ENCODE results near the gene DGAT2L6.
"Not testable (repeated sequence)": the region's sequence is repeated elsewhere in the genome, so short reads cannot be mapped to it uniquely, and the experiment has no call there.

DGAT2L6 gene

DNA sequence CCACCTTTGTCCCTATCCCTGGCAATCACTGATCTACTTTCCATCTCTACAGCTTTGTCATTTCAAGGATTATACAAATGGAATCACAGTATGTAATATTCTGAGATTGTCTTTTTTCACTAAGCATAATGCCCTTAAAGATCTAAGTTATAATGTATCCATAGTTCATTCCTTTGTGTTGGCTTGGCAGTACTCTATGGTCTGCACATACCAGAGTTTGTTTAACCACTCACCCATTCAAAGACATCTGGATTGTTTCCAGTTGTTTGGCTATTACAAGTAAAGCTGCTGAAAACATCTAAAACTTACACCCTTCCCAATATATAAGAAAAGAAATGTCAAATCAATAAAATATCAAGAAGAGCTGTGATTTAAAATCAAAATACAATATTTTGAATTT, 31.2 kb downstream of the DGAT2L6 start:
- H3K27me3 ChIP-seq (replicated peaks; ENCODE audit: insufficient read depth, low read length) = no peaks in the 10 kb centered on the region
- H3K9ac ChIP-seq (ENCODE audit: low read length) = no peak overlapping the region
- no peaks in the 10 kb centered on the region for H3K36me3 ChIP-seq (replicated peaks; ENCODE audit: insufficient read depth, low read length)
- no peak overlapping the region for H2AFZ ChIP-seq (ENCODE audit: low read length)
- TF ChIP-seq, protein P1, sequence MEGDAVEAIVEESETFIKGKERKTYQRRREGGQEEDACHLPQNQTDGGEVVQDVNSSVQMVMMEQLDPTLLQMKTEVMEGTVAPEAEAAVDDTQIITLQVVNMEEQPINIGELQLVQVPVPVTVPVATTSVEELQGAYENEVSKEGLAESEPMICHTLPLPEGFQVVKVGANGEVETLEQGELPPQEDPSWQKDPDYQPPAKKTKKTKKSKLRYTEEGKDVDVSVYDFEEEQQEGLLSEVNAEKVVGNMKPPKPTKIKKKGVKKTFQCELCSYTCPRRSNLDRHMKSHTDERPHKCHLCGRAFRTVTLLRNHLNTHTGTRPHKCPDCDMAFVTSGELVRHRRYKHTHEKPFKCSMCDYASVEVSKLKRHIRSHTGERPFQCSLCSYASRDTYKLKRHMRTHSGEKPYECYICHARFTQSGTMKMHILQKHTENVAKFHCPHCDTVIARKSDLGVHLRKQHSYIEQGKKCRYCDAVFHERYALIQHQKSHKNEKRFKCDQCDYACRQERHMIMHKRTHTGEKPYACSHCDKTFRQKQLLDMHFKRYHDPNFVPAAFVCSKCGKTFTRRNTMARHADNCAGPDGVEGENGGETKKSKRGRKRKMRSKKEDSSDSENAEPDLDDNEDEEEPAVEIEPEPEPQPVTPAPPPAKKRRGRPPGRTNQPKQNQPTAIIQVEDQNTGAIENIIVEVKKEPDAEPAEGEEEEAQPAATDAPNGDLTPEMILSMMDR (IDR thresholded peaks at IDR 0.05; ENCODE audit: low read length) = no peak
- TF ChIP-seq EZH2 (optimal IDR thresholded peaks at IDR 0.05; ENCODE audit: low read depth, low read length) (no peak), EZH2phosphoT487 (IDR thresholded peaks at IDR 0.05; ENCODE audit: low read length) (no peak)
- no peak overlapping the region for H3K27ac ChIP-seq (ENCODE audit: low read length)
- no peaks in the 10 kb centered on the region for H3F3A ChIP-seq (ENCODE audit: insufficient read depth, low read length)
- H3K4me3 ChIP-seq (ENCODE audit: low read length) = no peak overlapping the region
- H4K20me1 ChIP-seq (ENCODE audit: insufficient read depth, low read length) = no peaks in the 10 kb centered on the region
- no peaks in the 10 kb centered on the region for H3K4me1 ChIP-seq (ENCODE audit: low read length)
- DNase-seq = no peak
- H3K9me2 ChIP-seq (replicated peaks; ENCODE audit: insufficient read depth, low read length) = no peaks in the 10 kb centered on the region
- no peaks in the 10 kb centered on the region for H3K79me2 ChIP-seq (ENCODE audit: low read length)
- no peak overlapping the region for H3K4me2 ChIP-seq (ENCODE audit: low read depth, low read length)
- no peaks in the 10 kb centered on the region for H3K9me3 ChIP-seq (replicated peaks; ENCODE audit: insufficient read depth, low read length)

DNA sequence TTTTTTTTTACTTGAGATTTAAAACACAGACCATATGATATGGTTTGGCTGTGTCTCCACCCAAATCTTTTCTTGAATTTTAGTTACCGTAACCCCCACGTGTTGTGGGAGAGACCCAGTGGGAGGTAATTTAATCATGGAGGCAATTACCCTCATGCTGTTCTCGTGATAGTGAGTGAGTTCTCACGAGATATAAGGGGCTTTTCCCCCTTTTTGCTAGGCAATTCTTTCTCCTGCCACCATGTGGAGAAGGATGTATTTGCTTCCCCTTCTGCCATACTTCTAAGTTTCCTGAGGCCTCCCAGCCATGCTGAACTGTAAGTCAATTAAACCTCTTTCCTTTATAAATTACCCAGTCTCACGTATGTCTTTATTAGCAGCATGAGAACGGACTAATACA, 32.3 kb downstream of the DGAT2L6 start:
- H3K4me2 ChIP-seq (ENCODE audit: low read depth, low read length); H3F3A ChIP-seq (ENCODE audit: insufficient read depth, low read length); H3K9me2 ChIP-seq (replicated peaks; ENCODE audit: insufficient read depth, low read length); H3K4me3 ChIP-seq (ENCODE audit: low read length); H3K27ac ChIP-seq (ENCODE audit: low read length); H3K9ac ChIP-seq (ENCODE audit: low read length); H3K36me3 ChIP-seq (replicated peaks; ENCODE audit: insufficient read depth, low read length); H2AFZ ChIP-seq (ENCODE audit: low read length); H3K9me3 ChIP-seq (replicated peaks; ENCODE audit: insufficient read depth, low read length); H3K27me3 ChIP-seq (replicated peaks; ENCODE audit: insufficient read depth, low read length); DNase-seq; H3K79me2 ChIP-seq (ENCODE audit: low read length); H3K4me1 ChIP-seq (ENCODE audit: low read length); H4K20me1 ChIP-seq (ENCODE audit: insufficient read depth, low read length): not testable (repeated sequence)

DNA sequence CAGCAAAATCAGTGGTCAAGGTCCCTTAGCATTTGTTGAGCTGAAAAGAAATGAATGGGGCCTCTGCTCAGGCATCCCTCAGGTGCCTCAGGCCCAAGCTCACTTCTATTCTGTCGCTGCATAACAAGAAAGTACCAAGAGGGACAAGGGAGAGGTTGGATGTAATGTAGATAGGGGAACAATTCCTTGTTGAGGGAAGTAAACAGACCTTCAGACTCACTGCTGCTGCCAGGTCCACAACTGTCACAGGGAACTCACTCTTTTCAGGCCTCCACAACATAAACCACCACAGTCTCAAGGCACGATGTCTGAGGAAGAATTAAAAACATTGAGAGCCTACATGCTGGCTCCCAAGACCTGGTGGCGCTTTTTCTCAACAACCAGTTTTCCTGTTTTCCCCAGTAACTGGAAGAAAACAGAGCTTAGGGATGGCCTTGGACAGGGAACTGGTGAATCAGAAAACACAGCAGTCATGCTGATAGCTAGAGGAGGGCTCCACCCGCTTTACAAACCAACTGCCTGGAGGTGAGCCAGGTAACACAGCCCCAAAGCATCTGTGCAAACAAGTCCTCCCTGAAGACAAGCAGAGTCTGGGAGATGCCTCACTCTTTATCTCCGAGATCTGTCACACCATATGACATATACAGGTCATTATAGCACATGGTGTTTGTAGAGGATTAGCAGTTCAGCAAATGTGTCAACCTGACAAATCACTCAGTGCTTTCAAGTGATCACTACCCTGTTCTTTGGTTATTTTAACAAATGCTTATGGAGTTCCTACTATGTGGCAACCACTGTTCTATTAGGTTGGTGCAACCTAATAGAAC, 42.9 kb downstream of the DGAT2L6 start:
- H2AFZ ChIP-seq (ENCODE audit: low read length) = no peak overlapping the region
- no peaks in the 10 kb centered on the region for H4K20me1 ChIP-seq (ENCODE audit: insufficient read depth, low read length)
- H3K79me2 ChIP-seq (ENCODE audit: low read length) = no peaks in the 10 kb centered on the region
- H3K4me2 ChIP-seq (ENCODE audit: low read depth, low read length) = no peak overlapping the region
- no peak for TF ChIP-seq EZH2 (optimal IDR thresholded peaks at IDR 0.05; ENCODE audit: low read depth, low read length)
- TF ChIP-seq, protein P1 (IDR thresholded peaks at IDR 0.05; ENCODE audit: low read length) = no peak
- TF ChIP-seq EZH2phosphoT487 (IDR thresholded peaks at IDR 0.05; ENCODE audit: low read length) = no peak
- no peaks in the 10 kb centered on the region for H3K9me2 ChIP-seq (replicated peaks; ENCODE audit: insufficient read depth, low read length)
- H3K4me1 ChIP-seq (ENCODE audit: low read length) = no peaks in the 10 kb centered on the region
- DNase-seq = no peak
- no peaks in the 10 kb centered on the region for H3K9me3 ChIP-seq (replicated peaks; ENCODE audit: insufficient read depth, low read length)
- H3K36me3 ChIP-seq (replicated peaks; ENCODE audit: insufficient read depth, low read length) = no peaks in the 10 kb centered on the region
- H3K27ac ChIP-seq (ENCODE audit: low read length) = no peak overlapping the region
- no peaks in the 10 kb centered on the region for H3F3A ChIP-seq (ENCODE audit: insufficient read depth, low read length)
- H3K9ac ChIP-seq (ENCODE audit: low read length) = no peak overlapping the region
- H3K27me3 ChIP-seq (replicated peaks; ENCODE audit: insufficient read depth, low read length) = no peaks in the 10 kb centered on the region
- no peak overlapping the region for H3K4me3 ChIP-seq (ENCODE audit: low read length)

DNA sequence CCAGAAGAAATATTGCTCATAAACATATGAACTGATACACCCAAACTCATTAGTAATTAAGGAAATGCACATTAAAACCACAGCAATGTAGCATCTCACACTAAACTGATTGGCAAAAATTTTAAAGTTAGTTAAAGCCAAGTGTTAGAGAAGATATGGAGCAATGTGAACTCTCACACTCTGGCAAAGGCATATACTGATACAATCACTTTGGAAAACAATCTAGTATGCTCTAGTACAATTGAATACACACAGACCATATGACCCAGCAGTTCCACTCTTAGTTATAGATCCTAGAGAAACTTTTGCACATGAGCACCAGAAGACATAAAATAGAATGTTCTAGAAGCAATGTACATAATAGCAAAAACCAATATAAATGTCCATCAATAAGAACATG, 48.8 kb downstream of the DGAT2L6 start:
- no peak overlapping the region for H3K4me3 ChIP-seq (ENCODE audit: low read length)
- TF ChIP-seq EZH2 (optimal IDR thresholded peaks at IDR 0.05; ENCODE audit: low read depth, low read length) (no peak), EZH2phosphoT487 (IDR thresholded peaks at IDR 0.05; ENCODE audit: low read length) (no peak)
- TF ChIP-seq, protein P1 (IDR thresholded peaks at IDR 0.05; ENCODE audit: low read length) = no peak
- no peaks in the 10 kb centered on the region for H3K4me1 ChIP-seq (ENCODE audit: low read length)
- no peak overlapping the region for H3K4me2 ChIP-seq (ENCODE audit: low read depth, low read length)
- H3K9me3 ChIP-seq (replicated peaks; ENCODE audit: insufficient read depth, low read length) = no peaks in the 10 kb centered on the region
- H3K9ac ChIP-seq (ENCODE audit: low read length) = no peak overlapping the region
- H4K20me1 ChIP-seq (ENCODE audit: insufficient read depth, low read length) = no peaks in the 10 kb centered on the region
- no peak overlapping the region for H3K27ac ChIP-seq (ENCODE audit: low read length)
- no peak for DNase-seq
- H3F3A ChIP-seq (ENCODE audit: insufficient read depth, low read length) = no peaks in the 10 kb centered on the region
- no peaks in the 10 kb centered on the region for H3K27me3 ChIP-seq (replicated peaks; ENCODE audit: insufficient read depth, low read length)
- no peak overlapping the region for H2AFZ ChIP-seq (ENCODE audit: low read length)
- no peaks in the 10 kb centered on the region for H3K36me3 ChIP-seq (replicated peaks; ENCODE audit: insufficient read depth, low read length)
- H3K79me2 ChIP-seq (ENCODE audit: low read length) = no peaks in the 10 kb centered on the region
- no peaks in the 10 kb centered on the region for H3K9me2 ChIP-seq (replicated peaks; ENCODE audit: insufficient read depth, low read length)
